Measurements from ENCODE around the gene SLC34A1.
A peak's percentile ranks its signal among the peaks of the same experiment; 100 is the strongest.

Gene SLC34A1

DNA sequence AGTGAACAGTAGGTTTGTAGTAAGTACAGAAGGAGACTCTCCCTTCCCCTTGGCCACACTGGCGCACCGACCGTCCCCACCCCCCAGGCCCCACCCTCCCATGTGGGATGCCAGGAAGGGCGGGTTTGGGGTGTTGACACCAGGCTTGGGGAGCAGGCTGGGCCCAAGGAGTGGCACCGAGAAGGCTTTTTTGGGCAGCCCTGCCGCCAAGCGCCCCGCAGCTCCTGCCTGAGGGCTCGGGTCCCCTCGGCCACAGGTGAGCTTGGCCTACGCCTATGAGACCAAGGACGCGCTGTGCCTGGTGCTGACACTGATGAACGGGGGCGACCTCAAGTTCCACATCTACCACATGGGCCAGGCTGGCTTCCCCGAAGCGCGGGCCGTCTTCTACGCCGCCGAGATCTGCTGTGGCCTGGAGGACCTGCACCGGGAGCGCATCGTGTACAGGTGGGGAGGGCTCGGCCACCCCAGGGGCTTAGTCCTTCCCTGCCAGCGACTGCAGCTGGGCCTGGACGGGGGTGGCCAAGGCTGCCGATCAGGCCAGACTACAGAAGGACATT is 49.5 kb downstream of the SLC34A1 start:
- no peak for DNase-seq

DNA sequence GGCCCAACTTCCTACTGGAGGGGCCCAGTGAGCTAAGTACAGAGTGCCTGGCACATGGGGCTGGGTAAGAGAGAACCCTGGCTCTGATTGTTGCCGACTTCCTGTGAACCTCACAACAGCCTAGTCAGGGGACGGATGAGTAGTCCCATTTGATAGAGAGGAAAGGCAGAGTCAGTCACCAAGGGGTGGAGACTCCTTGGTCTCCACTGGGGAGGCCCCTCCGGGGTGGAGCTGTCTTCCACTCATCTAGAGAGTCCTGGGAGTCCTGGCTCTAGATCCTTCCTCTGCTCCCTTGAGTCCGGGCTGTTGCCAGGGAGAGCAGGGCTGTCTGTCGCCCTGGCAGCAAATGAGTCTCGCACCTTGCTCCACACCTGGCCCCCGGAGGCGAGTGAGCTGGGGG is 50.2 kb downstream of the SLC34A1 start:
- no peak for DNase-seq

DNA sequence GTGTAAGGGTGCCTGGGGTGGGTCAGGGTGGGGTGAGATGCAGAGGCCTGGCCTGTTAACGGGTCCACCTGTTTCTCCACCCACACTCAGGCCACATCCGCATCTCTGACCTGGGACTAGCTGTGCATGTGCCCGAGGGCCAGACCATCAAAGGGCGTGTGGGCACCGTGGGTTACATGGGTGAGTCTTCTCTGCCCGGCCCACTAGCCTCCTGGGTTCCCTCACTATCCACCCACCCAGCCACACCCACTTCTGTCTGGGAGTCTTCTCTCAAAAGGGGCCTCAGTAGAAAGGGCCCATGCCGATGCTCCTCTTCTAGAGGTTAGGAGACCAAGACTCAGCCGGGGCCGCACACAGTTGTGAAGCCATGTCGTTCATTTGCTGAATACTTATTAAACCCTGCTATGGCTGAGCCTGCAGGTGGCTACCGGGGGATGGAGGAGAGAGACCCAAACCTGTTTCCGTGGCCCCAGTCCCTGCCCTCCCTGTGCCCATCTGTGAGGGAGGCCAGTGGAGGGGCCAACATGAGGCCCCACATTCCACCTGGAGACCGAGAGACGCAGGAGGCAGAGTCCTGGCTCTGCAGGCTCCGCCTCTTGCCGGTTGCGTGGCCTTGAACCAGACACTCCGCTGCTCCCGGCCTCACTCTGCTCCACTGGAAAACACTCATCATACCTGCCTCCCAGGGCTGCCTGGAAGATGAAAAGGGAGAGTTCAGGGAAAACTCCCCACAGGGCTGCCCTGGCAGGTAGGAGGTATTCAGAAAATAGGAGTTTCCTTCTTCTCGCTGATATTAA is 50.9 kb downstream of the SLC34A1 start:
- DNase-seq: no peak

DNA sequence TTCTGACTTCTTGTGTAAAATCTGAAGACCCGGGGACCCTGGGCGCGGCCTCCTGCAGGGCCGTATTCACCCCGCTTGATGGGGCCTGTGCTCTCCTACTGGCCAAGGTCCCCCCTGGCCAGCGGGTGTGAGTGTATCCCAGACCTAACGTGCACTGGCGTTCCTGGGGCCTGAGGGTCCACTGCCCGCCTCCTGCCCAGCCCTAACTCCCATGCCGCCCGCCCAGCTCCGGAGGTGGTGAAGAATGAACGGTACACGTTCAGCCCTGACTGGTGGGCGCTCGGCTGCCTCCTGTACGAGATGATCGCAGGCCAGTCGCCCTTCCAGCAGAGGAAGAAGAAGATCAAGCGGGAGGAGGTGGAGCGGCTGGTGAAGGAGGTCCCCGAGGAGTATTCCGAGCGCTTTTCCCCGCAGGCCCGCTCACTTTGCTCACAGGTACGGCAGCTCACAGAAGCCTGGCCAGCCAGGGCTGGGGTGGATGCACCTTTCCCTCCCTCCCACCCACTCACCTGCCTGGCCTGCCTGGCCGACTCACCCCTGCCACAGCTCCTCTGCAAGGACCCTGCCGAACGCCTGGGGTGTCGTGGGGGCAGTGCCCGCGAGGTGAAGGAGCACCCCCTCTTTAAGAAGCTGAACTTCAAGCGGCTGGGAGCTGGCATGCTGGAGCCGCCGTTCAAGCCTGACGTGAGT is 51.8 kb downstream of the SLC34A1 start:
- DNase-seq: no peak

DNA sequence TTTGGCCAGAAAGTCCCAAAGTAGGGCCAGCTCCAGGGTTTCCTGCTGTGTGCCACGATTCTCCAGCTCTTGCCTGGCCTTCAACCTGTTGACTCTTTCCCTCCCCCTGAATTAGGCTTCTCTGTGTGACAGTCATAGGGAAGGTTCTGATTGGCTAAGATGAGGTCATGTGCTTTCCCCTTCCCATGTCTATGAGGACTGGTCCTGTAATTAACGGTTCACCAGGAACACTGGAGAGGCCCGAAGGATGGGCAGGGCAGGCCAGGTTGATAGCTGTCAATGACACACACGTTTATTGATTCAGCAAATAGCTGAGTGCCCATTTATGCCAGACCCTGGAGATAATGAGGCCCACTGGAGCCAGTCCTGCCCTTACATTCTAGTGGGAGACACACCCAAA is 53.4 kb downstream of the SLC34A1 start:
- DNase-seq: no peak

DNA sequence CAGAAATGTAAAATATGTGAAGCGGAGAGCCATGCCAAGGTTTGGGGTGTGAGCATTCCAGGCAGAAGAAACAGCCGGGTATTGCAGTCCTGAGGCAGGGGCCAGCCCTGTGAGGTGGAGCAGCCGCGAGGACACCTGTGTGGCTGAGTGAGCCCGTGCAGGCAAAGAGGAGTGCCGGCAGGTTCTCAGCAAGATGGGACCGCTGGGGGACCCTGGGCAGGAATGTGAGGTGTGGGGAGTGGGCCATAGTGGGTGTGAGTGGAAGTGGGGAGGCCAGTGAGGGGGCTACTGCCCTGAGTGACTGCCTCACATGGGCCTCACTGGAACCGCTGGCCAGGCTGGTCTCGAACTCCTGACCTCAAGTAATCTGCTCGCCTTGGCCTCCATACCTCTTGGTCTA is 54.2 kb downstream of the SLC34A1 start:
- DNase-seq: no peak

DNA sequence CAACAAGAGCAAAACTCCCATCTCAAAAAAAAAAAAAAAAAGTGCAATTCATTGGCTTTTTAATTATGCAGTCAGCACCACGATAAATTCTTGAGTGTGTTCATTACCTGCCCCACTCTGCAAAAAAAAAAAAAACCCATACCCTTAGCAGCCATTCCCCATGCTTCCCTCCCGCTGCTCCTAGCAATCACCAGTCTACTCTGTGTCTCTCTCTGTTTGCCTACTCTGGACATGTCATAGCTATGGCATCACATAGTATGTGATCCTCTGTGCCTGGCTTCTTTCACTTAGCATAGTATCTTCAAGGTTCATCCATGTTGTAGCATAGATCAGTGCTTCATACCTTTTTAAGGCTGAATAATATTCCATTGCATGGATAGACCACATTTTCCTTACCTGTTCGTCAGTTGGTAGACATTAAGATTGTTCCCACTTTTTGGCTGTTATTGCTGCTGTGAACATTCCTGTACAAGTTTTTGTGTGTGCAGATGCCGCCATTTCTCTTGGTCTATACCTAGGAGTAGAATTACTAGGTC is 55.4 kb downstream of the SLC34A1 start:
- no peak for DNase-seq

DNA sequence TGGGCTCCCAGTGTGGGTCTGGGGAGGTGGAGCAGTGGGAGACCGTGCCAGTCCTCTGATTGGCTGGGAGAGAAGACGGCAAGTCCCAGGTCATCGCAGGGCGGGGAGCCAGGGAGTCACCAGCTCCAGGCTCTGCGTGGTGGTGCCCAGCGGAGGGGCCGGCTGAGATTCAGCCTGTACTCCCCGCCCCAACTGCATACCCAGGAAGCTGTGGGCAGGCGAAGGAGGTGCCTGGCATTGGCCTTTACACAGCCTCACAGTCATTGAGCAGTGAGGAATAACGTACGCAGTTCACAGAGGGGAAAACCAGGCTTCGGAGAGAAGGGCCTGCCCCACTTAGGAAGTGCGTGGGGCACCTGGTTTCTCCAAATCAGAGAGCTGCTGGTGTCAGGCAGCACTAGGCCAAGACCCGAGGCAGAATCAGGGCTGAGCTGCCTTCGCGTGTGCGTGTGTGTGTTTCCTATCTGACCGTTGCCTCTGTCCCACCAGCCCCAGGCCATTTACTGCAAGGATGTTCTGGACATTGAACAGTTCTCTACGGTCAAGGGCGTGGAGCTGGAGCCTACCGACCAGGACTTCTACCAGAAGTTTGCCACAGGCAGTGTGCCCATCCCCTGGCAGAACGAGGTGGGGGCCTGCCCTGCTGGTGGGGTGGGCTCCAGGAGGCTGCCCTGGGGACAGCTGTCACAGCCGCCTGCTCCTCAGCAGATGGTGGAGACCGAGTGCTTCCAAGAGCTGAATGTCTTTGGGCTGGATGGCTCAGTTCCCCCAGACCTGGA is 56.2 kb downstream of the SLC34A1 start:
- DNase-seq: no peak

DNA sequence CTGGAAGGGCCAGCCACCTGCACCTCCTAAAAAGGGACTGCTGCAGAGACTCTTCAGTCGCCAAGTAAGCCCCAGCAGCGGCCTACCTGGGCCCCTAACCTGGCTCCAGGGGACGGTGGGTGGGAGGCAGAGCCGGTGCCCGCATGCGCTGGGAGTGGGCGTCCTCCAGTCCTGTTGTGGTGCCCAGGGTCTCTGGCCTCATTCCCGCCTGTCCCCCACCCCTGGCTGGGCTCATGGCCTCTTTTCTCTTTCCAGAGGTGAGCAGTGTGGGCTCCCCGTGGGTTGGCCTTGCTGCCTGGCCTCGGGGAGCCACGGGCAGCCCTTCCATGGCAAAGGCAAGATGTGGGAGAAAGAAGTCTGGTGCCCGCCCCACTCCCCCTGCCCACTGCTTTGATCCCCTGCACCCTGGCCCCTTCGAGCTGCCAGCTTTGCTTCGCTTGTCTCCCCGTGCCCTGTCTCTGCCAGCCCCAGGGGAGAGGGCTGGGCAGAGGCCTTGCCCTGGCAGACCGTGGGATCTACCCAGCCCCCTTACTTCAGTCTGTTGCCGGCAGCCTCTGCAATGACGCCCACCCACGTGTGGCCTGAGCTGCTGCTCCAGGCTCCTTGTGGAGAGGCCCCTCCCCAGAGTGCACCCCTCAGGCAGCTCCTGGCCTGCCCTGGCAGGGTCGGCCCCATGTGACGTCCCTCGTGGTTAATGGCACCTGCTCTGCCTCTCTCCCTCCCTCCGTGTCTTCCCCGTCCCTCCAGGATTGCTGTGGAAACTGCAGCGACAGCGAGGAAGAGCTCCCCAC is 57.0 kb downstream of the SLC34A1 start:
- DNase-seq: no peak

DNA sequence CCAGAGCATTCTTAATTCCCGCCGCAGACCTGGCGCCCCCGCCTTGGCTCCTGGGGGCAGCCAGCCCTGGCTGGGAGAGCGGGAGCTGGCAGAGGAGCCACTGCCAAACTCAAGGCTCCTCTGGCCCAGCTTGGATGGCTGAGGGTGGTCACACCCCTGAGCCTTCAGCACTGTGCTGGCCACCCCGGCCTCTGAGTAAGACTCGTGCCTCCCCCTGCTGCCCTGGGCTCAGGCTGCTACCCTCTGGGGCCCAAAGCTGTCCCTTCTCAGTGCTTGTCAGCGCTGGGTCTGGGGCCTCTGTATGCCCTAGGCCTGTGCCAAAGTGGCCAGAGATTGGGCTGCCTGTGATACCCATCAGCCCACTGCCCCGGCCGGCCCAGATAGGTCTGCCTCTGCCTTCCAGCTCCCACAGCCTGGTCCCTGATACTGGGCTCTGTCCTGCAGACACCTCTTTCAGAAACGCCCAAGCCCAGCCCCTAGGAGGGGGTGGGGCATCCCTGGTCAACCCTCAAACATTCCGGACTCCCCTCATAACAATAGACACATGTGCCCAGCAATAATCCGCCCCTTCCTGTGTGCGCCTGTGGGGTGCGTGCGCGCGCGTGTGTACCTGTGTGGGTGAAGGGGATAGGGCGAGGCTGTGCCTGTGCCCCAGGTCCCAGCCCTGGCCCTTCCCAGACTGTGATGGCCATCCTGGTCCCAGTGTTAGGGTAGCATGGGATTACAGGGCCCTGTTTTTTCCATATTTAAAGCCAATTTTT is 58.0 kb downstream of the SLC34A1 start:
- no peak for DNase-seq

DNA sequence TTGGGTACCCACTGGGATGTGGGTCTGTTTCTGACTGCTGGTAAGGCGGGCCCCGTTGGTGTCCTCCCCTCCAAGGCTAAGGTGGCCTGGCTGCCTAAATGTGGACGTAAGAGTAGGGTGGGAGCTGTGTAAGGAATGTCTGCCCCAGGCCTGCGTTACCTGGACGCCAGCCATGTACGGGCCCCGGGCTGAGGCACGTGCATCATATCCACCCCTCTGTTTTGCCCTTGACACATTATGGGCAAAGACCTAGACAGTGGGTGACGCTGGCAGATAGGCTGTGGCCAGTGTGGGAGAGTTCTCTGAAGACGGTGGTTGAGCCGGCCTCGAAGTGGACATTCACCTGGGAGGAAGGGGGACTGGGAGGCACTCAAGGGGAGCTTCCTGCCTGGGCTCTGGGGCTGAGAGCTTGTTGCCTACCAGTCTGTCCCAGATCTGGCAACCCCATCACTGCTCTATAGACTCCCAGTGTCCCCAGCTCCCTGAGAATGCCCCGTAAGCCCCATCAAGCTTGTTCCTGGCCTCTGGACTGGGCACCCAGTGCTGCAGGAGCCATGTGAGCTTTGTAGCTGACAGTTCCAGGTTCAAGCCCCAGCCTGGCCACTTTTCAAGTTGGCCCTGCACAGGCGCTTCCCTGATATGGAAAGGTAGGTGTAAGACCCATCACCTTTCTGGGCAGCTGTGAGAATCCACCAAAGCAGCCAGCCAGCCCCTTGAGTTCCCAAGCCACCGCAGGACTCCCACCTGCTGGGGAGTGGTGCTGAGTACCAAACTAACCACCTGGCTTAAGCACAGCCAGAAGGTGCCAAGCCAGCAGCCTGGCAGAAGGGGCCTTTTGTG is 59.1 kb downstream of the SLC34A1 start:
- no peak for DNase-seq

DNA sequence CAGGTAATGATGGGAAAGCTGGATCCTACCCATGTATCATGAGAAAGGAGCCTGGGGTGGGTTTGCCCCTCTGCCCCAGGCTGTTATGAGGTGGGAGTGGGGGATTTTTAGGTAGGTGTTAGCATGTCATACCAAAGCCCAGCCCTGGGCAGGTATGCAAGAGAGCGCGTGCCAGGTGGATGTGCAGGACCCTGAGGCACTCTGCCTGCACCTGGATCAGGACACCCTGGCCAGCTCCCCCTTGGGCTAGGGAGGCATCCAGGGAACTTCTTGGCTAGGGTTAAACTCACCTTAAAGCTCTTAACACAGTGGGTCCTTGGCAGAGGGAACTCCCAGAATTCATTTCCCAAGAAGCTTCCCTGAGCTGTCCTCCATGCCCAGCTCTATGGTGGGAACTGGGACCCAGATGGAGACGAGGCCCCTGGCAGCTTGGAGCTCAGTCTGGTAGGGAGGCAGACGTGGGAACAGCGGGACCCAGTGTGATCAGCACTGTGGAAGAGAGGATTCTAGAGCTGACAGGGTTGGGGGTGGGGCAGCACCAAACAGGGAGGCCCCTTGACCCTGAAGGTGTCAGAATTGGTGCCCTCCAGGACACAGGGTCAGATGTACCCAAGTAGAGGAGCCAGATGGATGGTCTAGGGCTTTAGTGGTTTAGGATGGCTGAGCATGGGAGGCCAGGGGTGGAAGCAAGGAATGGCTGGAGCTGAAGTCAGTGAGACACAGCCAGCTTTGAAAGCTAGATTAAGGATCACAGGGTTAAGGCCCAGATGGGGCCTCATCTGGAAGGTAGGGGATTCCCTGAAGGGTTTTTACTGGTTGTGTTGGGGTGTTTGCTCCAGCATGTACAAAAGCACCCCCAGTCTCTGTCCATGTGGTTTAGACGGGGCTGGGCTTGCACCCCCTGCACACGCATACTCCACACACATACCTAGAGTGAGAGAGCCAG is 60.1 kb downstream of the SLC34A1 start:
- DNase-seq: no peak

DNA sequence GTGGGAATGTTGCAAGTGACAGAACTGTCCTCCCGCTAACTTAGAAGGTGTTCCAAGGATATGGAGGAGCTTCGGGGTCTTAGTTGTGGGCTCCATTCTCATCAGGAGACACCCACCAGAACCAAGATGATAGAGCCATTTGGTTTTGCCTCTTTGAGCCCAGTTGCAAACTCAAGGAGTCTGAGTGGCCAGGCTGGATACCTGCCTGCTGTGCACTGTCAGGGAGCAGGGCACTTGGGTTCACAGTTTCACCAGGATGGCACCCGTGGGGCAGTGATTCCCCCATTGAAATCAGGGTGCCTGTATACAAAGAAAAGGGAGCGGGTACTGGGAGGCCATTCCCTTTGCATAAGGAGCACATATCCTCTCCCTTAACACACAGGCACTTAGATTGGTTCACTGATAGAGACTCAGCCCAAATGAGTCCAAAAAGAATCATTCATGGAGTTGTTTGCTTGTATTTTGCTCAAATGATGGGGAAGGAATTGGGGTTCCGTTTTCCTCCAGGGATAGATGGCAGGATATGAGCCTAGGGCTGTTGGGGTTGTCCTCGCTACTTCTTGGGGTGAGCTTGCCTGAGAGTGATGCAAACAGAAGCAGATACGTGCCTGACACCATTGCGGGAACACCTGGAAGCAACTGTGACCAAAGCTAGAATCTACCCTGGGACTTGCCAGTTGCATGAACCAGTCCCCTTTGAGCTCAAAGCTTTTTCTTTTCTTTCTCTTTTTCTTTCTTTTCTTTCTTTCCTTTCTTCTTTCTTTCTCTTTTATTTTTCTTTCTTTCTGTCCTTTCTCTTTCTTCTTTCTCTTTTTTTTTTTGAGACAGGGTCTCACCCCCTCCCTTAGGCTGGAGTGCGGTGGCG is 61.0 kb downstream of the SLC34A1 start:
- DNase-seq: no peak

DNA sequence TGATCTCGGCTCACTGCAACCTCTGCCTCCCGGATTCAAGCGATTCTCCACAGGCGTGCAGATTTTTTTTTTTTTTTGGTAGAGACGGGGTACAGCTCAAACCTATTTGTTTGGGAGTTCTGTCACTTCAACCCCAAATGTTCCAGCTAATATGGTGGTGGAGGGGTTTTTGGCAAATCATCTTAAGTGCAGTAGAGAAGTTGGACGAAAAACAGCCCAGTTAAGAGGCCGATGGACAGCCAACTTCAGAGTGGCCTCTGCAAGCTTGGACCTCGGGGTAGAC is 61.6 kb downstream of the SLC34A1 start:
- no peak for DNase-seq

DNA sequence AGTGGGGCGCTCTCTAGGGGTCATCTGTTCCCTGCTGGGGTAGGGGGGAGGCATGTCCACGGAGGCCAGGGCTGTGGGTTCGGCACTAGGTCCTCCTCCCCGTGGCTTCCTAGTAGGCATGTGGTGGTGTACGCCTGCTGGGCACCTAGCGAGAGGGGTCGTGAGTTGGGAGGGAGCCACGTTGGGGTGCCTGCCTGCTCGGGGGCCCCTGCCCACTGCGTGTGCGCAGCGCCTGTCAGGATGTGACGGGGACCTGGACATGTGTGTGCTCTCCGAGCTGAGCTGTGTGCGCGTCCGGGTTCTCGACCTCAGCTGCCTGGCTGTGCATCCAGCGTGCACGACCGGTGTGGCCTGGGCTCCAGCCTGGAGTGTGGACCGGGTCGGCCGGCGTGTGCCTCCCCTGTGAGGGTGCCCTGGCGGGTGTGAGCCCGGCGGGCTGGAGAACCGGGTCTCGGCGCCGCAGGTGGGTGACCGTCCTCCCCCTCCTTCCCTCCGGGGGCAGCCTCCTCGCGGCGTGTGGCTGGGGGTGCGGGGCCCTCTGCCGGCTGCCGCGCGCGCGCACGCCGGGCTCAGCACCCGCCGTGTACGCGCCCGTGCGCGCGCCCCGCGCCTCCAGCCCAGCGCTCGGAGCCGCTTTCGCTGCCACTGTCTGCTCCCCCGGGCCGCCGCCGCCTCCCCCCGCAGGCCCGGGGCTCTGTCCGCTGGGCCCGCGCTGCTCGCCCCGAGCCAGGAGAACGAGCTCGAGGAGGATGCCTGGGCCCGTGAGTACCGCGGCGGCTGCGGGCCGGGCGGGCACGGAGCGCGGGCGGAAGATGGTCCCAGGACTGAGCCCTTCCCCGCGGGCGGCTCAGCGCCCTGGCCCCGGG is 62.2 kb downstream of the SLC34A1 start, which contains the start of gene PRR7:
TSS of gene PRR7 (plus strand) at position 615 of the 866 bp plus-strand sequence. CDS start 8,254 bp downstream, outside the sequence.
- peak; percentile 66 for DNase-seq

DNA sequence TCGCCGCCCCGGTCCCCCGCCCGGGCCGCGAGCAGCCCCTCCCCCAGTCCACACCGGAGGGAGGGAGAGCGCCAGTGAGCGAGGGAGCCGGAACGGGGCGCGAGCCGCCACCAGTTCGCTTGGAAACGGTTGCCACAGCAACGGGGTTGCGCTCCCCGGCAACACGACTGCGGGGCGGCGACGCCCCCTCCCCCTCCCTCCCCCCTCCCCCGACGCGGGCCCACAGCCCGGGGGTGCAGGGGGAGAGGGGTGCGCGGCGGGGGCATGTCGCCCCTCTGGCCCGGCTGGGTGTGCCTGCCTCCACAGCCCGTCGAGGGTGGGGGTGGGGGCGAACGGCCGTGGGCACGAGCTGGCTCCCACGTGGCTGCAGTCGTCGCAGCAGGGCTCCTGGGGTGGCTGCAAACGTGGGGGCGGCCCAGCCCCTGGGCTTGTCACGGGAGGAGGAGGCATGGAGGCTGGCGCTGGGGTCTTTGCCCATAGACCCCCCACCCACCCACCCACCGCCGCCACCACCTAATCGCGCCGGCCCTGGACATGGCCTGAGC is 62.9 kb downstream of the SLC34A1 start:
- DNase-seq: peak; percentile 35

DNA sequence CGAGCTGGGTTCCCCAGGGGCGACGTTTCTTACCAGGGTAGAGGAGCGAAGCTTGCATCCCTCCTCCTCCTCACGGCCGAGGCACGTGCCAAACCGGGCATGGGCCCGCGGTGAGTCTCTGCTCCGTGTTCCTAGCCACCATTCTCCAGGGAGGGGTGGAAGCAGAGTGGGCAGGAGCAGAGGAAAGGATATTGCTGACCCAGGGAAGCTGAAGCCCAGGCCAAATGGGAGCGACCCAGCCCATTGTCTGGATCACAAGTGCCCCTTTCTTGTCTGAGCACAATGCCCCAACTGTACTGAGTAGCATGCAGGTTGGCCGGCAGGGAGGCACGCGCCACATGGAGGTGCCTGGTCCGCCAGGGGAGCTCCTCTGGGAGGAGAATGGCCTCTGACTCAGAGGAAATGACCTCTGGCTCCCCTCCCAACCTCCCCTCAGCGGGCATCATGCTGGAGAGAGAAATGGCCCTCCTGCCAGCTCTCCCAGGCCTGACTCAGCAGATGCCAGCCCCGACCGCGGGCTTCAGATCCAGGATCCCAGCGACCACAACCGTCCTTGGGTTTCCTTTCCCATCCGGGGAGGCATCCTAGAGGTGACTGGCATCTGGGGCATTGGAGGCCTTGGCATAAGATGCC is 63.5 kb downstream of the SLC34A1 start:
- DNase-seq: peak; percentile 23
